AG10803 (cell line): ENCODE data around the gene CDH8.

Experiments used
- DNase-seq: peaks from one replicate; pipeline ENCODE4 v3.0.0; 2010; ENCODE audit warnings: low read depth
- H3K4me3 ChIP-seq: 2 replicates; pipeline ENCODE4 v1.5.1; 2011; ENCODE audit warnings: mild to moderate bottlenecking, low read length, control low read depth
- CTCF ChIP-seq: conservative IDR thresholded peaks from 2 replicates; pipeline ENCODE4 v1.5.1; 2011; ENCODE audit warnings: mild to moderate bottlenecking, low read length, control low read depth, inconsistent platforms

CDH8 gene

GRCh38 chr16:61897657-61898056 lies 138.6 kb downstream of the CDH8 start:
- no peak overlapping the region for H3K4me3 ChIP-seq
- DNase-seq = no peak
- no peak for TF ChIP-seq CTCF

- no peak overlapping the region for H3K4me3 ChIP-seq
- no peak for TF ChIP-seq CTCF
- DNase-seq = no peak
Observed at GRCh38 chr16:61892531-61892930, 143.7 kb downstream of the CDH8 start.

- no peak for TF ChIP-seq CTCF
- H3K4me3 ChIP-seq = no peak overlapping the region
- DNase-seq = no peak
Observed at GRCh38 chr16:61891460-61891859, 144.8 kb downstream of the CDH8 start.

GRCh38 chr16:61890386-61890785 lies 145.9 kb downstream of the CDH8 start:
- TF ChIP-seq CTCF = no peak
- no peak for DNase-seq
- H3K4me3 ChIP-seq = no peak overlapping the region

- no peak for TF ChIP-seq CTCF
- H3K4me3 ChIP-seq = no peak overlapping the region
- peak; percentile 77 for DNase-seq
Observed at GRCh38 chr16:61887903-61888302, 148.3 kb downstream of the CDH8 start.

- H3K4me3 ChIP-seq = no peak overlapping the region
- no peak for DNase-seq
- no peak for TF ChIP-seq CTCF
Observed at GRCh38 chr16:61885343-61885742, 150.9 kb downstream of the CDH8 start.

- no peak for DNase-seq
- no peak for TF ChIP-seq CTCF
- H3K4me3 ChIP-seq = no peak overlapping the region
Observed at GRCh38 chr16:61879306-61879705, 156.9 kb downstream of the CDH8 start.
